ENCODE measurements around the gene SLC33A1.

Gene SLC33A1

GRCh38 chr3:155771126-155771525 is 83.1 kb downstream of the SLC33A1 start:
- H3K4me3 ChIP-seq (ENCODE audit: low read length), result no peak overlapping the region
- no peak for TF ChIP-seq CTCF (IDR thresholded peaks at IDR 0.05; ENCODE audit: insufficient read depth, low read depth, low read length, missing control alignments)
- DNase-seq (ENCODE audit: low read depth), result peak; percentile 4

Measured in epithelial cell of esophagus (primary cell).